ENCODE results near the gene INPP4A. TPM values are rescaled to one million over a fixed set of nuclear protein-coding genes. Genes with fewer than 3 reads are reported as not detected.

The INPP4A gene
- total and polyA plus RNA-seq, 2 of the 13 experiments (the other 11 are each of a cell fraction or from before 2014, with no cell fraction given), result 10.1 to 10.9 TPM

DNA sequence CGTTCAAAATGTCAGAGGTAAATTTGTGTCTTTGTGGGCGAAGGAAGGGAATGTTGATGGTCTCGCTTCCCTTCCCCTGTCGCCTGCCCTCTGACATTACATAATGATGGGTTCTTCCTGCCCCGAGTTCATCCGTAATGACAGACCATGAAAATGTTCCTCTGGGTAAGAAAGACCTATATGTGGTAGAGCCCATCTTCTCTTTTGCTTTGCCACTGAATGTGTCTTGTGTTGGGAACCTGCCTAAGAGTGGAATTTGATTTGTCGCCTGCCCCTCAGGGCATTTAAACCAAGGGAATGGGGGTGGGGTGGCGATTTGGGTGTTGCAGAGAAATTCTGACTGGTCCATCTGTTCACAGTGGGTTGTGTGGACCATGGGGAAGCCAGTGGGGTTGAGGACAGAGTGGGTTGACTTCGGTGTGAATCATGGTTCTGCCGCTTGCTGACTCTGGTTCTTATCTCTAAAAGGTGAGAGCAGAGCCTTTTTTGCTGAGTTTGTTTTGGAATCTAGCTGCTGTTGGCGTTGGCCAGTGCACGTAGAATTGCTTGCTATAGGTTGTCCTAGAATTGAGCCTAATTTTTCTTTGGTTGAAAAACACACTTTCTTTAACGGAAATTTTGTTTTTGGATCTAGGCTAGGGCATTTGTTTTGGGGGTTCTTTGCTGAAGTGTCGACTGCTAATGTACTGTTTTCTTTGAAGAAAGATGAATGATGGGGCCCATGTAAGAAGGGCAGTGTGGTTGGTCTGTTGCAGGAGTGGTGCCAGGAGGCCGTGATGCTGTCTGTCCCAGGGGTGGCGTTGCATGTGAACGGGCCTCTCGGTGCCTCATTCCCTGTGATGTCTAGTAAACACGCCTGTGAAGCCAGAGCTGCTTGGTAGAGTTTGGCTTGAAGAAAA is 1.3 kb downstream of the INPP4A start (continued):
- TF ChIP-seq HNF1B (CRISPR knock-in tag; IDR thresholded peaks at IDR 0.05) (peak; percentile 74; the same call in 1 of the 2 replicates), ZSCAN31 (CRISPR knock-in tag; IDR thresholded peaks at IDR 0.05; ENCODE audit: low read depth) (0 out of 2 replicates have a peak, but pooled peaks have one; percentile 8), ZFP91 (CRISPR knock-in tag; IDR thresholded peaks at IDR 0.05; ENCODE audit: borderline replicate concordance) (0 out of 2 replicates have a peak, but pooled peaks have one; percentile 28), MXD3 (CRISPR knock-in tag; IDR thresholded peaks at IDR 0.05) (no peak), ZNF761 (CRISPR knock-in tag; conservative IDR thresholded peaks at IDR 0.05) (peak; percentile 36; the same call in 1 of the 2 replicates), PHF8 (CRISPR knock-in tag; IDR thresholded peaks at IDR 0.05) (peak; percentile 10; the same call in 1 of the 2 replicates), SIN3A (IDR thresholded peaks at IDR 0.05; ENCODE audit: borderline replicate concordance, low read depth, low read length) (peak; percentile 41; the same call in 1 of the 2 replicates), ARID4A (CRISPR knock-in tag; IDR thresholded peaks at IDR 0.05; ENCODE audit: borderline replicate concordance) (peak; percentile 52; the same call in 1 of the 2 replicates), LCORL (IDR thresholded peaks at IDR 0.05) (no peak), LCORL (CRISPR knock-in tag; IDR thresholded peaks at IDR 0.05) (0 out of 2 replicates have a peak, but pooled peaks have one; percentile 20), SMAD1 (CRISPR knock-in tag; IDR thresholded peaks at IDR 0.05; ENCODE audit: borderline replicate concordance, low read depth) (0 out of 2 replicates have a peak, but pooled peaks have one; percentile 35)
- TF ChIP-seq, protein P1, sequence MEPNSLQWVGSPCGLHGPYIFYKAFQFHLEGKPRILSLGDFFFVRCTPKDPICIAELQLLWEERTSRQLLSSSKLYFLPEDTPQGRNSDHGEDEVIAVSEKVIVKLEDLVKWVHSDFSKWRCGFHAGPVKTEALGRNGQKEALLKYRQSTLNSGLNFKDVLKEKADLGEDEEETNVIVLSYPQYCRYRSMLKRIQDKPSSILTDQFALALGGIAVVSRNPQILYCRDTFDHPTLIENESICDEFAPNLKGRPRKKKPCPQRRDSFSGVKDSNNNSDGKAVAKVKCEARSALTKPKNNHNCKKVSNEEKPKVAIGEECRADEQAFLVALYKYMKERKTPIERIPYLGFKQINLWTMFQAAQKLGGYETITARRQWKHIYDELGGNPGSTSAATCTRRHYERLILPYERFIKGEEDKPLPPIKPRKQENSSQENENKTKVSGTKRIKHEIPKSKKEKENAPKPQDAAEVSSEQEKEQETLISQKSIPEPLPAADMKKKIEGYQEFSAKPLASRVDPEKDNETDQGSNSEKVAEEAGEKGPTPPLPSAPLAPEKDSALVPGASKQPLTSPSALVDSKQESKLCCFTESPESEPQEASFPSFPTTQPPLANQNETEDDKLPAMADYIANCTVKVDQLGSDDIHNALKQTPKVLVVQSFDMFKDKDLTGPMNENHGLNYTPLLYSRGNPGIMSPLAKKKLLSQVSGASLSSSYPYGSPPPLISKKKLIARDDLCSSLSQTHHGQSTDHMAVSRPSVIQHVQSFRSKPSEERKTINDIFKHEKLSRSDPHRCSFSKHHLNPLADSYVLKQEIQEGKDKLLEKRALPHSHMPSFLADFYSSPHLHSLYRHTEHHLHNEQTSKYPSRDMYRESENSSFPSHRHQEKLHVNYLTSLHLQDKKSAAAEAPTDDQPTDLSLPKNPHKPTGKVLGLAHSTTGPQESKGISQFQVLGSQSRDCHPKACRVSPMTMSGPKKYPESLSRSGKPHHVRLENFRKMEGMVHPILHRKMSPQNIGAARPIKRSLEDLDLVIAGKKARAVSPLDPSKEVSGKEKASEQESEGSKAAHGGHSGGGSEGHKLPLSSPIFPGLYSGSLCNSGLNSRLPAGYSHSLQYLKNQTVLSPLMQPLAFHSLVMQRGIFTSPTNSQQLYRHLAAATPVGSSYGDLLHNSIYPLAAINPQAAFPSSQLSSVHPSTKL (CRISPR knock-in tag; IDR thresholded peaks at IDR 0.05), result 0 out of 2 replicates have a peak, but pooled peaks have one; percentile 7
